HEK293 (cell line): ENCODE data around the gene F3.

ENCODE experiments used
- CTCF ChIA-PET: fragments of 350-600 bp; formaldehyde crosslinking; extraction: SDS; loops from one replicate; lab custom pipeline; 2021; ENCODE audit warnings: antibody characterized with exemption; lab: Yijun Ruan, JAX
- POLR2A ChIA-PET: fragments of 300-600 bp; formaldehyde crosslinking; extraction: SDS; loops from one replicate; lab custom pipeline; 2020; ENCODE audit warnings: antibody characterized with exemption, inconsistent platforms; lab: Yijun Ruan, JAX
- H3K27ac ChIP-seq: fragments of 200-500 bp; sonication (Bioruptor generic); 2 replicates; pipeline ENCODE4 v1.5.1; 2014; ENCODE audit warnings: low read depth, low read length, control low read depth, inconsistent platforms; ENCODE audit errors: extremely low read depth
- H3K36me3 ChIP-seq, 2 experiments: fragments of 200-500 bp in 1 of 2; sonication (Bioruptor generic) in 1 of 2; 1 replicate in 1 of 2; 2 replicates in 1 of 2; pipeline ENCODE4 v1.5.1; 2014 to 2017; ENCODE audit warnings: inconsistent platforms in 2 of 2, low read length in 2 of 2; ENCODE audit not compliant: control insufficient read depth in 2 of 2, insufficient read depth in 1 of 2
- H3K4me1 ChIP-seq: fragments of 200-500 bp; sonication (Bioruptor generic); 2 replicates; pipeline ENCODE4 v1.5.1; 2014; ENCODE audit warnings: mild to moderate bottlenecking, low read length, inconsistent platforms; ENCODE audit not compliant: control insufficient read depth, insufficient read depth
- H3K4me3 ChIP-seq: 2 replicates; pipeline ENCODE4 v1.5.1; 2011; ENCODE audit warnings: low read depth, mild to moderate bottlenecking, control low read depth, low read length, moderate library complexity
- H3K9me3 ChIP-seq: fragments of 200-500 bp; sonication (Bioruptor generic); 2 replicates; pipeline ENCODE4 v1.5.1; 2014; ENCODE audit warnings: low read depth, low read length, inconsistent platforms; ENCODE audit not compliant: control insufficient read depth, insufficient read depth
- GLI4 ChIP-seq: fragments of 450-650 bp; formaldehyde crosslinking; IDR thresholded peaks from 2 replicates; pipeline ENCODE4 v1.5.1; 2016; ENCODE audit warnings: missing biosample characterization, missing genetic modification characterization
- PBX3 ChIP-seq: sonication (generic); formaldehyde crosslinking; IDR thresholded peaks from 2 replicates; pipeline ENCODE4 v1.8.1; 2022; ENCODE audit warnings: mild to moderate bottlenecking, moderate library complexity, missing genetic modification reagents
- PRDM10 ChIP-seq: fragments of 450-650 bp; formaldehyde crosslinking; IDR thresholded peaks from 2 replicates; pipeline ENCODE4 v1.5.1; 2016; ENCODE audit warnings: missing biosample characterization, missing genetic modification characterization
- ZBTB21 ChIP-seq: fragments of 450-650 bp; formaldehyde crosslinking; IDR thresholded peaks from 2 replicates; pipeline ENCODE4 v1.5.1; 2017; ENCODE audit warnings: missing biosample characterization, missing genetic modification characterization
- ZIC2 ChIP-seq: fragments of 450-650 bp; formaldehyde crosslinking; IDR thresholded peaks from 2 replicates; pipeline ENCODE4 v1.5.1; 2016; ENCODE audit warnings: missing biosample characterization, missing genetic modification characterization
- ZNF10 ChIP-seq: fragments of 450-650 bp; formaldehyde crosslinking; IDR thresholded peaks from 2 replicates; pipeline ENCODE4 v1.5.1; 2017; ENCODE audit warnings: missing biosample characterization, missing genetic modification characterization
- ZNF184 ChIP-seq: fragments of 450-650 bp; IDR thresholded peaks from 2 replicates; pipeline ENCODE4 v1.5.1; 2018; ENCODE audit warnings: missing biosample characterization, mild to moderate bottlenecking, missing genetic modification characterization
- ZNF26 ChIP-seq: fragments of 450-650 bp; formaldehyde crosslinking; IDR thresholded peaks from 2 replicates; pipeline ENCODE4 v1.5.1; 2016; ENCODE audit warnings: missing biosample characterization, missing genetic modification characterization
- ZNF302 ChIP-seq: fragments of 450-650 bp; formaldehyde crosslinking; IDR thresholded peaks from 2 replicates; pipeline ENCODE4 v1.5.1; 2016; ENCODE audit warnings: missing biosample characterization, missing genetic modification characterization, low read depth
- ZNF324 ChIP-seq: fragments of 450-650 bp; formaldehyde crosslinking; IDR thresholded peaks from 2 replicates; pipeline ENCODE4 v1.5.1; 2016; ENCODE audit warnings: missing biosample characterization, missing genetic modification characterization
- ZNF335 ChIP-seq: fragments of 450-650 bp; formaldehyde crosslinking; conservative IDR thresholded peaks from 2 replicates; pipeline ENCODE4 v1.5.1; 2016; ENCODE audit warnings: missing biosample characterization, missing genetic modification characterization
- ZNF394 ChIP-seq: fragments of 450-650 bp; formaldehyde crosslinking; IDR thresholded peaks from 2 replicates; pipeline ENCODE4 v1.5.1; 2016; ENCODE audit warnings: missing biosample characterization, missing genetic modification characterization, mild to moderate bottlenecking, moderate library complexity, borderline replicate concordance
- ZNF426 ChIP-seq: fragments of 450-650 bp; formaldehyde crosslinking; IDR thresholded peaks from 2 replicates; pipeline ENCODE4 v1.5.1; 2017; ENCODE audit warnings: missing biosample characterization, missing genetic modification characterization, mild to moderate bottlenecking, inconsistent platforms, moderate library complexity
- ZNF600 ChIP-seq: fragments of 450-650 bp; formaldehyde crosslinking; IDR thresholded peaks from 2 replicates; pipeline ENCODE4 v1.5.1; 2016; ENCODE audit warnings: missing biosample characterization, missing genetic modification characterization
- ZNF704 ChIP-seq: fragments of 450-650 bp; formaldehyde crosslinking; IDR thresholded peaks from 2 replicates; pipeline ENCODE4 v1.5.1; 2016; ENCODE audit warnings: missing biosample characterization, missing genetic modification characterization
- ZNF707 ChIP-seq: fragments of 450-650 bp; formaldehyde crosslinking; IDR thresholded peaks from 2 replicates; pipeline ENCODE4 v1.5.1; 2016; ENCODE audit warnings: missing biosample characterization, missing genetic modification characterization

Gene F3

GRCh38 chr1:94580367-94581115 lies 39.0 kb upstream of the F3 start (continued):
- TF ChIP-seq ZNF26 (tag by site-specific recombination) (no peak), ZIC2 (tag by site-specific recombination) (no peak), ZNF707 (tag by site-specific recombination) (no peak), PBX3 (no peak), ZBTB21 (no peak), GLI4 (tag by site-specific recombination) (no peak), ZNF426 (tag by site-specific recombination) (no peak), ZNF302 (tag by site-specific recombination) (no peak), ZNF335 (no peak), ZNF394 (tag by site-specific recombination) (no peak), ZNF184 (tag by site-specific recombination) (no peak), ZNF704 (no peak)

GRCh38 chr1:94579876-94580294 lies 38.3 kb upstream of the F3 start:
- Histone ChIP-seq H3K4me3 (no peak overlapping the region), H3K36me3 (no peaks in the 10 kb centered on the region), H3K27ac (no peak overlapping the region), H3K4me1 (no peaks in the 10 kb centered on the region; the same call in 1 of the 2 replicates), H3K9me3 (no peaks in the 10 kb centered on the region)
- ChIA-PET POLR2A (no interaction called here), CTCF (interaction anchor here (0.7 to 1.5 kb wide), 3 partner anchors 12 to 225 kb away, joined by 3 to 4 read pairs (median 3); no protein-coding TSS in a partner anchor)
- TF ChIP-seq PRDM10 (0 out of 2 replicates have a peak, but pooled peaks have one; percentile 45), ZNF10 (tag by site-specific recombination) (no peak), ZNF324 (tag by site-specific recombination) (no peak), ZNF600 (0 out of 2 replicates have a peak, but pooled peaks have one; percentile 23)
